A673 (cell line): ENCODE measurements around the gene BACH2. TPM values are rescaled to one million over a fixed set of nuclear protein-coding genes. Genes with fewer than 3 reads are reported as not detected.

Experiments used
- BruUV-seq: library from RNA; stranded (reverse); fragments of 400-500 nt; replicated peaks from 2 replicates; lab custom pipeline; 2021; lab: Mats Ljungman, UMichigan
- CTCF ChIA-PET: fragments of 300-600 bp; sonication (Branson Sonifier 250); formaldehyde crosslinking; loops from one replicate; lab custom pipeline; 2022; ENCODE audit warnings: antibody characterized with exemption; lab: Charles Lee
- POLR2A ChIA-PET: fragments of 300-600 bp; sonication (Branson Sonifier 250); formaldehyde crosslinking; loops from one replicate; lab custom pipeline; 2022; ENCODE audit warnings: antibody characterized with exemption; ENCODE audit not compliant: low non-redundant PET; lab: Charles Lee
- DNase-seq: peaks from one replicate; pipeline ENCODE4 v3.0.0-alpha.2; 2015; ENCODE audit warnings: low spot score
- H3K27ac ChIP-seq: fragments of 200-600 bp; sonication (generic); 2 replicates; pipeline ENCODE4 v1.5.1; 2016; ENCODE audit warnings: mixed run types, low read depth, mild to moderate bottlenecking, mixed read lengths, antibody characterized with exemption, low read length; ENCODE audit not compliant: poor library complexity, severe bottlenecking
- H3K27me3 ChIP-seq: fragments of 200-600 bp; sonication (generic); replicated peaks from 2 replicates; pipeline ENCODE4 v1.6.1; 2017; ENCODE audit warnings: mixed run types, low read depth, mild to moderate bottlenecking, mixed read lengths, antibody characterized with exemption, low read length; ENCODE audit not compliant: insufficient read depth, poor library complexity
- H3K36me3 ChIP-seq: fragments of 200-600 bp; sonication (generic); 2 replicates; pipeline ENCODE4 v1.6.1; 2016; ENCODE audit warnings: mixed run types, mild to moderate bottlenecking, mixed read lengths, antibody characterized with exemption, low read length; ENCODE audit not compliant: insufficient read depth, poor library complexity, severe bottlenecking
- H3K4me1 ChIP-seq: fragments of 200-600 bp; sonication (generic); 2 replicates; pipeline ENCODE4 v1.6.1; 2017; ENCODE audit warnings: mixed run types, mild to moderate bottlenecking, mixed read lengths, antibody characterized with exemption, low read length; ENCODE audit not compliant: insufficient read depth, poor library complexity, severe bottlenecking
- H3K4me3 ChIP-seq: fragments of 200-600 bp; sonication (generic); 2 replicates; pipeline ENCODE4 v1.5.1; 2016; ENCODE audit warnings: low read depth, mixed run types, mild to moderate bottlenecking, mixed read lengths, low read length; ENCODE audit not compliant: poor library complexity, severe bottlenecking
- H3K9me3 ChIP-seq: fragments of 200-600 bp; sonication (generic); 2 replicates; pipeline ENCODE4 v1.6.1; 2016; ENCODE audit warnings: mixed run types, low read depth, mild to moderate bottlenecking, mixed read lengths, antibody characterized with exemption, low read length; ENCODE audit not compliant: poor library complexity, severe bottlenecking
- CTCF ChIP-seq: fragments of 300-800, 200-600 bp; sonication (generic); conservative IDR thresholded peaks from 2 replicates; pipeline ENCODE4 v1.5.1; 2017; ENCODE audit warnings: low read depth, mild to moderate bottlenecking, antibody characterized with exemption, low read length, moderate library complexity, mixed read lengths
- EZH2 ChIP-seq: fragments of 200-600 bp; sonication (generic); IDR thresholded peaks from 2 replicates; pipeline ENCODE4 v1.6.1; 2017; ENCODE audit warnings: borderline replicate concordance, low read depth, mild to moderate bottlenecking, mixed read lengths, antibody characterized with exemption, low read length; ENCODE audit not compliant: poor library complexity, severe bottlenecking
- intact Hi-C: fragments of 100-400 bp; cut with micrococcal nuclease; formaldehyde crosslinking; loops from one replicate; pipeline ENCODE4 v1.10.0; 2022; ENCODE audit not compliant: unreplicated experiment
- total RNA-seq: library from RNA; stranded (reverse); gene quantifications from 2 replicates; pipeline ENCODE4 v1.2.3, GENCODE V29; 2021

The BACH2 gene
- total RNA-seq, 1 experiment from 2014 or later = 0.37 TPM

- H3K9me3 ChIP-seq = no peaks in the 10 kb centered on the region
- peaks cover 16% of the 10 kb centered on the region for H3K4me1 ChIP-seq
- H3K36me3 ChIP-seq = no peaks in the 10 kb centered on the region
- no peak overlapping the region for H3K4me3 ChIP-seq
- CTCF ChIA-PET = no interaction called here
- POLR2A ChIA-PET = no interaction called here
- BruUV-seq = no TSS peak
- intact Hi-C loops = no loop called here
- DNase-seq = no peak
- TF ChIP-seq CTCF = no peak
- no peak for TF ChIP-seq EZH2
- H3K27ac ChIP-seq = no peak overlapping the region
- H3K27me3 ChIP-seq = no peaks in the 10 kb centered on the region
These were observed 112.9 kb downstream of the BACH2 start for GRCh38 chr6:90183587-90184333.

GRCh38 chr6:90180526-90180925 is 116.1 kb downstream of the BACH2 start:
- ChIA-PET POLR2A (no interaction called here), CTCF (no interaction called here)
- Histone ChIP-seq H3K27ac (no peak overlapping the region), H3K4me1 (no peaks in the 10 kb centered on the region), H3K9me3 (no peaks in the 10 kb centered on the region), H3K36me3 (no peaks in the 10 kb centered on the region), H3K4me3 (no peak overlapping the region), H3K27me3 (no peaks in the 10 kb centered on the region)
- TF ChIP-seq EZH2 (no peak), CTCF (no peak)
- intact Hi-C loops = no loop called here
- BruUV-seq = no TSS peak
- DNase-seq = no peak

GRCh38 chr6:90179190-90180169 is 117.2 kb downstream of the BACH2 start:
- Histone ChIP-seq H3K4me1 (no peaks in the 10 kb centered on the region), H3K27ac (no peak overlapping the region), H3K27me3 (no peaks in the 10 kb centered on the region), H3K9me3 (no peaks in the 10 kb centered on the region), H3K4me3 (no peak overlapping the region), H3K36me3 (no peaks in the 10 kb centered on the region)
- peak; percentile 40 for DNase-seq
- BruUV-seq = no TSS peak
- intact Hi-C loops = loop anchor here (5.0 kb wide), 1 partner anchor 202 kb away; no protein-coding TSS in a partner anchor
- CTCF ChIA-PET = no interaction called here
- POLR2A ChIA-PET = no interaction called here
- TF ChIP-seq EZH2 (no peak), CTCF (peak; percentile 61)
